GM12878 (cell line): ENCODE measurements around the gene HSPB7. TPM values are rescaled to one million over a fixed set of nuclear protein-coding genes. Genes with fewer than 3 reads are reported as not detected.

Experiments
- ASH2L ChIP-seq: fragments of 300-600, 200-600 bp; sonication (generic); IDR thresholded peaks from 2 replicates; pipeline ENCODE4 v1.6.1; 2017; ENCODE audit warnings: low read depth, mild to moderate bottlenecking, borderline replicate concordance
- ATF7 ChIP-seq: fragments of 450-650 bp; IDR thresholded peaks from 2 replicates; pipeline ENCODE4 v1.6.1; 2016; ENCODE audit warnings: low read depth, mild to moderate bottlenecking
- BCL11A ChIP-seq: IDR thresholded peaks from 2 replicates; pipeline ENCODE4 v1.6.1; 2011; ENCODE audit warnings: low read depth, low read length
- CEBPB ChIP-seq, 2 experiments: fragments of 150-350 bp in 1 of 2; IDR thresholded peaks; 2 replicates each; pipeline ENCODE4 v1.6.1; 2012 to 2014; ENCODE audit warnings: low read depth in 2 of 2, low read length in 2 of 2, borderline replicate concordance in 1 of 2, inconsistent platforms in 1 of 2
- CREM ChIP-seq: IDR thresholded peaks from 2 replicates; pipeline ENCODE4 v1.6.1; 2014; ENCODE audit warnings: antibody characterized with exemption, low read depth
- GATAD2B ChIP-seq: fragments of 450-650 bp; conservative IDR thresholded peaks from 2 replicates; pipeline ENCODE4 v1.6.1; 2017; ENCODE audit warnings: low read depth, mild to moderate bottlenecking, moderate library complexity
- HCFC1 ChIP-seq: fragments of 150-350 bp; IDR thresholded peaks from 2 replicates; pipeline ENCODE4 v1.6.1; 2014; ENCODE audit warnings: low read length
- HDGF ChIP-seq: fragments of 450-650 bp; IDR thresholded peaks from 2 replicates; pipeline ENCODE4 v1.6.1; 2016; ENCODE audit warnings: antibody characterized with exemption
- IRF4 ChIP-seq: IDR thresholded peaks from 2 replicates; pipeline ENCODE4 v1.6.1; 2011; ENCODE audit warnings: low read depth, low read length
- LARP7 ChIP-seq: fragments of 450-650 bp; IDR thresholded peaks from 2 replicates; pipeline ENCODE4 v1.6.1; 2017; ENCODE audit warnings: mild to moderate bottlenecking
- MXI1 ChIP-seq: fragments of 150-350 bp; IDR thresholded peaks from 2 replicates; pipeline ENCODE4 v1.6.1; 2011; ENCODE audit warnings: low read depth, mild to moderate bottlenecking, inconsistent platforms, low read length, improper control_type of control experiment
- MYB ChIP-seq: fragments of 150-350 bp; IDR thresholded peaks from 2 replicates; pipeline ENCODE4 v1.6.1; 2014; ENCODE audit warnings: mild to moderate bottlenecking, low read depth, low read length, borderline replicate concordance
- NBN ChIP-seq: fragments of 450-650 bp; IDR thresholded peaks from 2 replicates; pipeline ENCODE4 v1.6.1; 2016
- NR2C1 ChIP-seq: fragments of 450-650 bp; IDR thresholded peaks from 2 replicates; pipeline ENCODE4 v1.6.1; 2017; ENCODE audit warnings: antibody characterized with exemption, mild to moderate bottlenecking, moderate library complexity
- RBBP5 ChIP-seq: fragments of 200-600 bp; sonication (generic); conservative IDR thresholded peaks from 2 replicates; pipeline ENCODE4 v1.6.1; 2016
- RELA ChIP-seq: fragments of 450-650 bp; IDR thresholded peaks from 2 replicates; pipeline ENCODE4 v1.8.0; 2014; ENCODE audit warnings: borderline replicate concordance; ENCODE audit not compliant: partially characterized antibody
- SIX5 ChIP-seq: IDR thresholded peaks from 2 replicates; pipeline ENCODE4 v1.6.1; 2011; ENCODE audit warnings: mild to moderate bottlenecking, low read depth, low read length, moderate library complexity; ENCODE audit not compliant: severe bottlenecking
- SP1 ChIP-seq: IDR thresholded peaks from one replicate; pipeline ENCODE4 v1.6.1; 2011; ENCODE audit warnings: low read depth, low read length
- ZNF207 ChIP-seq: fragments of 450-650 bp; IDR thresholded peaks from 2 replicates; pipeline ENCODE4 v1.6.1; 2014; ENCODE audit warnings: antibody characterized with exemption, mild to moderate bottlenecking, borderline replicate concordance
- ZZZ3 ChIP-seq: IDR thresholded peaks from 2 replicates; pipeline ENCODE4 v1.6.1; 2011; ENCODE audit warnings: low read depth; ENCODE audit not compliant: control insufficient read depth, insufficient read length
- polyA plus RNA-seq, 11 experiments: library from polyadenylated mRNA; depleted of rRNA in 4 of 11; unstranded in 6 of 11; stranded (reverse) in 5 of 11; fragments of >200 nt; fragmentation: Nextera tagmentation in 4 of 11; fragmentation: Illumina TruSeq in 1 of 11; extraction: Ambion mirVana in 4 of 11; extraction: Trizol in 1 of 11; gene quantifications; 1 replicate in 1 of 11; 2 replicates in 10 of 11; pipeline versions ENCODE4 v1.2.1 to v1.2.3, GENCODE V29; 2011 to 2016; ENCODE audit warnings: inconsistent platforms in 2 of 11, missing spikeins in 2 of 11, low read depth in 1 of 11
- total RNA-seq, 4 experiments: library from RNA; depleted of rRNA in 3 of 4; stranded (reverse); fragments of >200 nt in 3 of 4; fragmentation: Illumina TruSeq in 1 of 4; extraction: Trizol in 1 of 4; gene quantifications; 2 replicates each; pipeline versions ENCODE4 v1.2.1 to v1.2.3, GENCODE V29; 2013 to 2021
- TF ChIP-seq, protein P1 (sequence below): fragments of 450-650 bp; IDR thresholded peaks from 2 replicates; pipeline ENCODE4 v1.6.1; 2017; ENCODE audit warnings: mild to moderate bottlenecking, moderate library complexity
- TF ChIP-seq, protein P2 (sequence below): fragments of 450-650 bp; IDR thresholded peaks from 2 replicates; pipeline ENCODE4 v1.6.1; 2016; ENCODE audit warnings: mild to moderate bottlenecking
- TF ChIP-seq, protein P3 (sequence below), 3 experiments: IDR thresholded peaks in 2 of 3; conservative IDR thresholded peaks in 1 of 3; 2 replicates each; pipeline ENCODE4 v1.5.1; 2011; ENCODE audit warnings: low read depth in 3 of 3, low read length in 3 of 3, mild to moderate bottlenecking in 3 of 3, control low read depth in 2 of 3, moderate library complexity in 2 of 3, inconsistent platforms in 1 of 3, mixed read lengths in 1 of 3; ENCODE audit not compliant: control insufficient read depth in 2 of 3, insufficient read depth in 1 of 3; ENCODE audit errors: extremely low read depth in 1 of 3

The HSPB7 gene
- total and polyA plus RNA-seq, 10 of the 15 experiments (the other 5 are each of a cell fraction or from before 2014, with no cell fraction given) = 0.34 TPM; not detected in 9

DNA sequence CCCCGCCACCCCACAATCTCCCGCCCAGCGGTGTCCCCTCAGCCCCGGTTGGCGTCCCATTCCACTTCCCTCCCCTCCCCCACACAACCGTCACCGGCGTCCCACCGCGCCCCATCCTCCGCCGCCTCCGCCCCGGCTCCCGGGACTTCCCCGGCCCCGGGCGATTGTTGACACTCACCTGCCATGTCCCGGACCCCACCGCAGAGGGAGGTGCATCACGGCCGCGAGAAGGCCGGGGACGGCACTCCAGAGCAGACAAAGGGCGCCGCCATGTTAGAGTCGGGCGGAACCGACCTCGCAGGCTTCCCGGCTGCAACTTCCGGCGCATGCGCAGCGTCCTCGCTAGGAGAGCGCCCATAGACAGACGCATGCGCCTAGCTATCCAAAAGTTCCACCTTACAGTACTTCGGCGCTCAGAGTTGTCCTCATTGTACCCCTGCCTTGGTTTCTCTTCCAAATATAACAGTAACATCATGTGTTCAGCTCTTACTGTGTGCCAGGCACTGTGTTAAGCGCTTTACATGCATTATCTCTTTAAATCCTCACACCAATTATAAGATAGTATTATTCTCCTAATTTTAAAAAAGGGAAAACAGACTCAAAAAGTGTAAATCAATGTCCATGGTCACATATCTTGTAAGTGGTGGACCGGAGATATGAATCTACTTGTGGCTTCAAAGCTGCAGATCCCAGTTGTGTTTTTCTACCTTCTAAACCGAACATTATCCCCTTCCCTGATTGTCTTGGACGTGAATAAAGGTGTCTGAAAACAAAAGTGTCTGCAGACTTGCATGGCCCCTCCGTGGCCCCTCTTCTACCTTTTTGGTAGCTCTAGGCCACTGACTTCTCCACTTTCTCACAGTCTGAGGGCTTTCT, 41.8 kb downstream of the HSPB7 start, which contains the start of gene ZBTB17 (continued):
- TF ChIP-seq, protein P1, sequence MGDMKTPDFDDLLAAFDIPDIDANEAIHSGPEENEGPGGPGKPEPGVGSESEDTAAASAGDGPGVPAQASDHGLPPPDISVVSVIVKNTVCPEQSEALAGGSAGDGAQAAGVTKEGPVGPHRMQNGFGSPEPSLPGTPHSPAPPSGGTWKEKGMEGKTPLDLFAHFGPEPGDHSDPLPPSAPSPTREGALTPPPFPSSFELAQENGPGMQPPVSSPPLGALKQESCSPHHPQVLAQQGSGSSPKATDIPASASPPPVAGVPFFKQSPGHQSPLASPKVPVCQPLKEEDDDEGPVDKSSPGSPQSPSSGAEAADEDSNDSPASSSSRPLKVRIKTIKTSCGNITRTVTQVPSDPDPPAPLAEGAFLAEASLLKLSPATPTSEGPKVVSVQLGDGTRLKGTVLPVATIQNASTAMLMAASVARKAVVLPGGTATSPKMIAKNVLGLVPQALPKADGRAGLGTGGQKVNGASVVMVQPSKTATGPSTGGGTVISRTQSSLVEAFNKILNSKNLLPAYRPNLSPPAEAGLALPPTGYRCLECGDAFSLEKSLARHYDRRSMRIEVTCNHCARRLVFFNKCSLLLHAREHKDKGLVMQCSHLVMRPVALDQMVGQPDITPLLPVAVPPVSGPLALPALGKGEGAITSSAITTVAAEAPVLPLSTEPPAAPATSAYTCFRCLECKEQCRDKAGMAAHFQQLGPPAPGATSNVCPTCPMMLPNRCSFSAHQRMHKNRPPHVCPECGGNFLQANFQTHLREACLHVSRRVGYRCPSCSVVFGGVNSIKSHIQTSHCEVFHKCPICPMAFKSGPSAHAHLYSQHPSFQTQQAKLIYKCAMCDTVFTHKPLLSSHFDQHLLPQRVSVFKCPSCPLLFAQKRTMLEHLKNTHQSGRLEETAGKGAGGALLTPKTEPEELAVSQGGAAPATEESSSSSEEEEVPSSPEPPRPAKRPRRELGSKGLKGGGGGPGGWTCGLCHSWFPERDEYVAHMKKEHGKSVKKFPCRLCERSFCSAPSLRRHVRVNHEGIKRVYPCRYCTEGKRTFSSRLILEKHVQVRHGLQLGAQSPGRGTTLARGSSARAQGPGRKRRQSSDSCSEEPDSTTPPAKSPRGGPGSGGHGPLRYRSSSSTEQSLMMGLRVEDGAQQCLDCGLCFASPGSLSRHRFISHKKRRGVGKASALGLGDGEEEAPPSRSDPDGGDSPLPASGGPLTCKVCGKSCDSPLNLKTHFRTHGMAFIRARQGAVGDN = peak; percentile 34
- TF ChIP-seq ASH2L = peak; percentile 94; the same call in 1 of the 2 replicates
- peak; percentile 80 for TF ChIP-seq ZNF207
- TF ChIP-seq MXI1 = peak; percentile 28
- TF ChIP-seq ZZZ3 = no peak
- TF ChIP-seq LARP7 = no peak; the same call in 1 of the 2 replicates
- TF ChIP-seq HDGF = no peak
- TF ChIP-seq CEBPB (IDR thresholded peaks at IDR 0.05; ENCODE audit: borderline replicate concordance in 1 of 2, low read depth in 2 of 2, low read length in 2 of 2) = no peak
- peak; percentile 34; the same call in 1 of the 2 replicates for TF ChIP-seq NBN
- TF ChIP-seq IRF4 = 0 out of 2 replicates have a peak, but pooled peaks have one; percentile 30
- TF ChIP-seq, protein P2, sequence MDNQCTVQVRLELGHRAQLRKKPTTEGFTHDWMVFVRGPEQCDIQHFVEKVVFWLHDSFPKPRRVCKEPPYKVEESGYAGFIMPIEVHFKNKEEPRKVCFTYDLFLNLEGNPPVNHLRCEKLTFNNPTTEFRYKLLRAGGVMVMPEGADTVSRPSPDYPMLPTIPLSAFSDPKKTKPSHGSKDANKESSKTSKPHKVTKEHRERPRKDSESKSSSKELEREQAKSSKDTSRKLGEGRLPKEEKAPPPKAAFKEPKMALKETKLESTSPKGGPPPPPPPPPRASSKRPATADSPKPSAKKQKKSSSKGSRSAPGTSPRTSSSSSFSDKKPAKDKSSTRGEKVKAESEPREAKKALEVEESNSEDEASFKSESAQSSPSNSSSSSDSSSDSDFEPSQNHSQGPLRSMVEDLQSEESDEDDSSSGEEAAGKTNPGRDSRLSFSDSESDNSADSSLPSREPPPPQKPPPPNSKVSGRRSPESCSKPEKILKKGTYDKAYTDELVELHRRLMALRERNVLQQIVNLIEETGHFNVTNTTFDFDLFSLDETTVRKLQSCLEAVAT = no peak
- no peak for TF ChIP-seq ATF7
- TF ChIP-seq, protein P3, sequence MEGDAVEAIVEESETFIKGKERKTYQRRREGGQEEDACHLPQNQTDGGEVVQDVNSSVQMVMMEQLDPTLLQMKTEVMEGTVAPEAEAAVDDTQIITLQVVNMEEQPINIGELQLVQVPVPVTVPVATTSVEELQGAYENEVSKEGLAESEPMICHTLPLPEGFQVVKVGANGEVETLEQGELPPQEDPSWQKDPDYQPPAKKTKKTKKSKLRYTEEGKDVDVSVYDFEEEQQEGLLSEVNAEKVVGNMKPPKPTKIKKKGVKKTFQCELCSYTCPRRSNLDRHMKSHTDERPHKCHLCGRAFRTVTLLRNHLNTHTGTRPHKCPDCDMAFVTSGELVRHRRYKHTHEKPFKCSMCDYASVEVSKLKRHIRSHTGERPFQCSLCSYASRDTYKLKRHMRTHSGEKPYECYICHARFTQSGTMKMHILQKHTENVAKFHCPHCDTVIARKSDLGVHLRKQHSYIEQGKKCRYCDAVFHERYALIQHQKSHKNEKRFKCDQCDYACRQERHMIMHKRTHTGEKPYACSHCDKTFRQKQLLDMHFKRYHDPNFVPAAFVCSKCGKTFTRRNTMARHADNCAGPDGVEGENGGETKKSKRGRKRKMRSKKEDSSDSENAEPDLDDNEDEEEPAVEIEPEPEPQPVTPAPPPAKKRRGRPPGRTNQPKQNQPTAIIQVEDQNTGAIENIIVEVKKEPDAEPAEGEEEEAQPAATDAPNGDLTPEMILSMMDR (IDR thresholded peaks at IDR 0.05 in 2 of 3, conservative IDR thresholded peaks at IDR 0.05 in 1 of 3; ENCODE audit: control insufficient read depth in 2 of 3, extremely low read depth in 1 of 3, insufficient read depth in 1 of 3, low read depth in 3 of 3, low read length in 3 of 3) = no peak
- TF ChIP-seq NR2C1 = peak; percentile 90
- peak; percentile 82 for TF ChIP-seq SIX5
- peak; percentile 92; the same call in 1 of the 2 replicates for TF ChIP-seq RBBP5
- TF ChIP-seq SP1 = peak; percentile 43
- TF ChIP-seq CREM = peak; percentile 74
- peak; percentile 78; the same call in 1 of the 2 replicates for TF ChIP-seq GATAD2B
- TF ChIP-seq HCFC1 = peak; percentile 89
- peak; percentile 35 for TF ChIP-seq RELA
- no peak for TF ChIP-seq BCL11A
- TF ChIP-seq MYB = no peak
